ENCODE results near the gene TSPAN18. TPM values are rescaled to one million over a fixed set of nuclear protein-coding genes. Genes with fewer than 3 reads are reported as not detected.

The TSPAN18 gene
- total and polyA plus RNA-seq, 2 experiments from 2014 or later = 0.20 to 0.54 TPM

GRCh38 chr11:44834846-44835245 lies 108.1 kb downstream of the TSPAN18 start:
- H3K9me3 ChIP-seq (ENCODE audit: low read depth) = no peaks in the 10 kb centered on the region
- H3K27me3 ChIP-seq (replicated peaks; ENCODE audit: insufficient read depth) = peaks cover 19% of the 10 kb centered on the region; the same call in 1 of the 2 replicates
- 68 to 70% methylated on average over 6 of the region's 6 CpGs for WGBS, 2 experiments (ENCODE audit: low coverage in 1 of 2, low lambda C conversion rate in 2 of 2, missing lambda C conversion rate in 2 of 2)
- H4K20me1 ChIP-seq (ENCODE audit: insufficient read depth) = no peaks in the 10 kb centered on the region
- TF ChIP-seq EZH2 (IDR thresholded peaks at IDR 0.05; ENCODE audit: insufficient read depth, poor library complexity, severe bottlenecking) = no peak
- TF ChIP-seq EZH2phosphoT487 (IDR thresholded peaks at IDR 0.05; ENCODE audit: insufficient read depth, low read depth) = no peak
- H3K9ac ChIP-seq = no peak overlapping the region
- DNase-seq = no peak
- no peaks in the 10 kb centered on the region for H3K79me2 ChIP-seq (ENCODE audit: insufficient read depth)
- H3K4me3 ChIP-seq = no peak overlapping the region
- H3K27ac ChIP-seq = no peak overlapping the region
- H3K4me2 ChIP-seq (ENCODE audit: unreplicated experiment) = no peak overlapping the region
- no peak overlapping the region for H2AFZ ChIP-seq
- H3K4me1 ChIP-seq (ENCODE audit: insufficient read depth) = peaks cover 13% of the 10 kb centered on the region
- H3K36me3 ChIP-seq (ENCODE audit: low read depth) = no peaks in the 10 kb centered on the region
- in situ Hi-C loops (cut with MboI) = no loop called here
- peaks cover 12% of the 10 kb centered on the region; the same call in 1 of the 2 replicates for H3F3A ChIP-seq (ENCODE audit: insufficient read depth)
- no peaks in the 10 kb centered on the region for H3K9me2 ChIP-seq (ENCODE audit: insufficient read depth)

- H3K9ac ChIP-seq = no peak overlapping the region
- no peaks in the 10 kb centered on the region for H3K9me2 ChIP-seq (ENCODE audit: insufficient read depth)
- 80 to 84% methylated on average over 4 of the region's 4 CpGs for WGBS, 2 experiments (ENCODE audit: low coverage in 1 of 2, low lambda C conversion rate in 2 of 2, missing lambda C conversion rate in 2 of 2)
- no peaks in the 10 kb centered on the region for H3K79me2 ChIP-seq (ENCODE audit: insufficient read depth)
- H3K36me3 ChIP-seq (ENCODE audit: low read depth) = no peaks in the 10 kb centered on the region
- in situ Hi-C loops (cut with MboI) = no loop called here
- no peak overlapping the region for H2AFZ ChIP-seq
- H4K20me1 ChIP-seq (ENCODE audit: insufficient read depth) = no peaks in the 10 kb centered on the region
- no peak for DNase-seq
- peaks cover 19% of the 10 kb centered on the region; the same call in 1 of the 2 replicates for H3K27me3 ChIP-seq (replicated peaks; ENCODE audit: insufficient read depth)
- H3K27ac ChIP-seq = no peak overlapping the region
- H3F3A ChIP-seq (ENCODE audit: insufficient read depth) = peaks cover 12% of the 10 kb centered on the region; the same call in 1 of the 2 replicates
- peaks cover 13% of the 10 kb centered on the region for H3K4me1 ChIP-seq (ENCODE audit: insufficient read depth)
- H3K4me2 ChIP-seq (ENCODE audit: unreplicated experiment) = no peak overlapping the region
- H3K9me3 ChIP-seq (ENCODE audit: low read depth) = no peaks in the 10 kb centered on the region
- H3K4me3 ChIP-seq = no peak overlapping the region
- no peak for TF ChIP-seq EZH2 (IDR thresholded peaks at IDR 0.05; ENCODE audit: insufficient read depth, poor library complexity, severe bottlenecking)
- no peak for TF ChIP-seq EZH2phosphoT487 (IDR thresholded peaks at IDR 0.05; ENCODE audit: insufficient read depth, low read depth)
Observed at GRCh38 chr11:44835296-44835695, 108.5 kb downstream of the TSPAN18 start.

- WGBS, 2 experiments (ENCODE audit: low coverage in 1 of 2, low lambda C conversion rate in 2 of 2, missing lambda C conversion rate in 2 of 2) = 75 to 79% methylated on average over 4 of the region's 4 CpGs
- no peaks in the 10 kb centered on the region for H3K36me3 ChIP-seq (ENCODE audit: low read depth)
- H3K4me2 ChIP-seq (ENCODE audit: unreplicated experiment) = no peak overlapping the region
- DNase-seq = no peak
- no peaks in the 10 kb centered on the region for H4K20me1 ChIP-seq (ENCODE audit: insufficient read depth)
- no peak overlapping the region for H2AFZ ChIP-seq
- no peaks in the 10 kb centered on the region for H3K79me2 ChIP-seq (ENCODE audit: insufficient read depth)
- peaks cover 16% of the 10 kb centered on the region for H3K4me1 ChIP-seq (ENCODE audit: insufficient read depth)
- no peak overlapping the region for H3K4me3 ChIP-seq
- TF ChIP-seq EZH2 (IDR thresholded peaks at IDR 0.05; ENCODE audit: insufficient read depth, poor library complexity, severe bottlenecking) (no peak), EZH2phosphoT487 (IDR thresholded peaks at IDR 0.05; ENCODE audit: insufficient read depth, low read depth) (no peak)
- no peaks in the 10 kb centered on the region for H3K9me3 ChIP-seq (ENCODE audit: low read depth)
- H3K27me3 ChIP-seq (replicated peaks; ENCODE audit: insufficient read depth) = peaks cover 19% of the 10 kb centered on the region; the same call in 1 of the 2 replicates
- in situ Hi-C loops (cut with MboI) = no loop called here
- H3F3A ChIP-seq (ENCODE audit: insufficient read depth) = peaks cover 12% of the 10 kb centered on the region; the same call in 1 of the 2 replicates
- H3K9me2 ChIP-seq (ENCODE audit: insufficient read depth) = no peaks in the 10 kb centered on the region
- no peak overlapping the region for H3K27ac ChIP-seq
- no peak overlapping the region for H3K9ac ChIP-seq
Observed at GRCh38 chr11:44835938-44836337, 109.2 kb downstream of the TSPAN18 start.

GRCh38 chr11:44837661-44838060 lies 110.9 kb downstream of the TSPAN18 start:
- H3K4me2 ChIP-seq (ENCODE audit: unreplicated experiment) = peak overlapping the region; percentile 19
- WGBS, 2 experiments (ENCODE audit: low coverage in 1 of 2, low lambda C conversion rate in 2 of 2, missing lambda C conversion rate in 2 of 2) = 0 to 3% methylated on average over 1 of the region's 1 CpG
- peaks cover 32% of the 10 kb centered on the region for H3K4me1 ChIP-seq (ENCODE audit: insufficient read depth)
- H3K9ac ChIP-seq = no peak overlapping the region
- H4K20me1 ChIP-seq (ENCODE audit: insufficient read depth) = no peaks in the 10 kb centered on the region
- peak; percentile 59 for DNase-seq
- H3K9me3 ChIP-seq (ENCODE audit: low read depth) = no peaks in the 10 kb centered on the region
- H2AFZ ChIP-seq = no peak overlapping the region
- peaks cover 23% of the 10 kb centered on the region for H3F3A ChIP-seq (ENCODE audit: insufficient read depth)
- TF ChIP-seq EZH2phosphoT487 (IDR thresholded peaks at IDR 0.05; ENCODE audit: insufficient read depth, low read depth) = no peak
- no peak for TF ChIP-seq EZH2 (IDR thresholded peaks at IDR 0.05; ENCODE audit: insufficient read depth, poor library complexity, severe bottlenecking)
- no peaks in the 10 kb centered on the region for H3K9me2 ChIP-seq (ENCODE audit: insufficient read depth)
- H3K27ac ChIP-seq = no peak overlapping the region
- no peak overlapping the region for H3K4me3 ChIP-seq
- H3K27me3 ChIP-seq (replicated peaks; ENCODE audit: insufficient read depth) = peaks cover 15% of the 10 kb centered on the region; the same call in 1 of the 2 replicates
- in situ Hi-C loops (cut with MboI) = no loop called here
- H3K79me2 ChIP-seq (ENCODE audit: insufficient read depth) = no peaks in the 10 kb centered on the region
- H3K36me3 ChIP-seq (ENCODE audit: low read depth) = no peaks in the 10 kb centered on the region

Data from GM23248 (cell line).